A549 (cell line): ENCODE results near the gene RACGAP1. TPM values are rescaled to one million over a fixed set of nuclear protein-coding genes. Genes with fewer than 3 reads are reported as not detected.

Experiments used
- ATAC-seq, 2 experiments: fragments of 200-7000 bp in 1 of 2; fragments of >200 bp in 1 of 2; cut with Nextera tagmentation in 1 of 2; cut with Tn5 transposase in 1 of 2; 3 replicates each; pipeline versions ENCODE4 v1.8.0 to v1.9.1; 2018 to 2020; ENCODE audit warnings: mild to moderate bottlenecking in 1 of 2, moderate library complexity in 1 of 2
- CTCF ChIA-PET: fragments of 300-600 bp; sonication (Branson Sonifier 250); formaldehyde crosslinking; extraction: SDS; loops from one replicate; lab custom pipeline; 2021; ENCODE audit warnings: antibody characterized with exemption, inconsistent platforms; lab: Yijun Ruan, JAX
- POLR2A ChIA-PET: fragments of 350-600 bp; formaldehyde crosslinking; extraction: SDS; loops from one replicate; lab custom pipeline; 2021; ENCODE audit warnings: antibody characterized with exemption, inconsistent platforms; lab: Yijun Ruan, JAX
- DNase-seq, 2 experiments: peaks; one replicate each; pipeline versions ENCODE4 v3.0.0 to v3.0.0-alpha.2; 2011 to 2016; ENCODE audit warnings: low read depth in 1 of 2, low spot score in 1 of 2
- FAIRE-seq: peaks from 2 replicates; lab custom pipeline; 2011; peaks lifted over from hg19 to GRCh38; lab: Jason Lieb, UNC
- H3K27ac ChIP-seq, 2 experiments: fragments of >200 bp; sonication (Bioruptor Twin); formaldehyde crosslinking; 3 replicates each; pipeline ENCODE4 v1.5.1; 2016 to 2017
- H3K4me1 ChIP-seq: fragments of >200 bp; sonication (Bioruptor Twin); formaldehyde crosslinking; 3 replicates; pipeline ENCODE4 v1.6.1; 2016
- H3K4me2 ChIP-seq: fragments of >200 bp; sonication (Bioruptor Twin); formaldehyde crosslinking; 3 replicates; pipeline ENCODE4 v1.6.1; 2016
- H3K4me3 ChIP-seq: fragments of >200 bp; sonication (Bioruptor Twin); formaldehyde crosslinking; 3 replicates; pipeline ENCODE4 v1.5.1; 2016
- H3K9me3 ChIP-seq: fragments of >200 bp; sonication (Bioruptor Twin); formaldehyde crosslinking; 3 replicates; pipeline ENCODE4 v1.6.1; 2016
- ESRRA ChIP-seq: fragments of 150-350 bp; IDR thresholded peaks from 2 replicates; pipeline ENCODE4 v1.6.1; 2014; ENCODE audit warnings: mild to moderate bottlenecking, low read length, borderline replicate concordance
- GATA3 ChIP-seq: IDR thresholded peaks from 2 replicates; pipeline ENCODE4 v1.6.1; 2012; ENCODE audit warnings: borderline replicate concordance
- HOXB13 ChIP-seq: fragments of 250-450 bp; sonication (Bioruptor Pico); IDR thresholded peaks from 2 replicates; pipeline ENCODE4 v1.5.0; 2020; ENCODE audit warnings: low read depth, mild to moderate bottlenecking, moderate library complexity
- JUN ChIP-seq, 2 experiments: fragments of >200 bp; sonication (Bioruptor Twin); formaldehyde crosslinking; IDR thresholded peaks; 2 replicates in 1 of 2; 3 replicates in 1 of 2; pipeline ENCODE4 v1.6.1; 2016 to 2017
- JUNB ChIP-seq: fragments of >200 bp; sonication (Bioruptor Twin); formaldehyde crosslinking; IDR thresholded peaks from 2 replicates; pipeline ENCODE4 v1.6.1; 2016
- KDM5A ChIP-seq: fragments of 200-600 bp; sonication (generic); IDR thresholded peaks from 2 replicates; pipeline ENCODE4 v1.6.1; 2016; ENCODE audit warnings: antibody characterized with exemption, mild to moderate bottlenecking
- MAZ ChIP-seq: fragments of 150-350 bp; IDR thresholded peaks from 2 replicates; pipeline ENCODE4 v1.6.1; 2014; ENCODE audit warnings: antibody characterized with exemption, low read depth, low read length, borderline replicate concordance
- NPAS2 ChIP-seq: fragments of 250-450 bp; sonication (Bioruptor Pico); IDR thresholded peaks from 2 replicates; pipeline ENCODE4 v1.8.0; 2022; ENCODE audit warnings: mild to moderate bottlenecking, moderate library complexity, borderline replicate concordance
- PHF8 ChIP-seq: fragments of 200-600 bp; sonication (generic); IDR thresholded peaks from 2 replicates; pipeline ENCODE4 v1.6.1; 2016; ENCODE audit warnings: low read depth, mild to moderate bottlenecking, antibody characterized with exemption, moderate library complexity, borderline replicate concordance
- RAD21 ChIP-seq, 2 experiments: fragments of >200 bp in 1 of 2; sonication (Bioruptor Twin) in 1 of 2; formaldehyde crosslinking in 1 of 2; IDR thresholded peaks in 1 of 2; conservative IDR thresholded peaks in 1 of 2; 2 replicates in 1 of 2; 3 replicates in 1 of 2; pipeline ENCODE4 v1.6.1; 2012 to 2018; ENCODE audit warnings: inconsistent platforms in 1 of 2
- SREBF2 ChIP-seq: fragments of 450-650 bp; IDR thresholded peaks from 2 replicates; pipeline ENCODE4 v1.6.1; 2014; ENCODE audit warnings: mild to moderate bottlenecking, moderate library complexity
- ZNF302 ChIP-seq: fragments of 250-450 bp; sonication (Bioruptor Pico); IDR thresholded peaks from 2 replicates; pipeline ENCODE4 v1.9.0; 2021; ENCODE audit warnings: inconsistent platforms, mild to moderate bottlenecking, moderate library complexity
- WGBS: methylation state at CpG from one replicate; pipeline ENCODE4 v1.1.6; 2017; ENCODE audit errors: missing lambda C conversion rate; 5-methylcytosine and 5-hydroxymethylcytosine counted together
- polyA plus RNA-seq, 4 experiments: library from polyadenylated mRNA; depleted of rRNA in 3 of 4; stranded (reverse); fragments of >200 nt; fragmentation: RNase III in 1 of 4; extraction: RNeasy Plus Mini Kit Qiagen cat#74134 plus additional on column Dnase treatment in 1 of 4; gene quantifications; 2 replicates in 3 of 4; 3 replicates in 1 of 4; pipeline ENCODE4 v1.2.3, GENCODE V29; 2011 to 2017
- TF ChIP-seq, protein P1 (sequence below): fragments of 250-450 bp; sonication (Bioruptor Pico); IDR thresholded peaks from 2 replicates; pipeline ENCODE4 v1.5.0; 2021; ENCODE audit warnings: mild to moderate bottlenecking, moderate library complexity, borderline replicate concordance
- TF ChIP-seq, protein P2 (sequence below): IDR thresholded peaks from 2 replicates; pipeline ENCODE4 v1.6.1; 2012; ENCODE audit warnings: low read depth, borderline replicate concordance
- TF ChIP-seq, protein P3 (sequence below): IDR thresholded peaks from 2 replicates; pipeline ENCODE4 v1.6.1; 2012
- TF ChIP-seq, protein P4 (sequence below): fragments of 150-350 bp; IDR thresholded peaks from 2 replicates; pipeline ENCODE4 v1.6.1; 2014; ENCODE audit warnings: low read depth, mild to moderate bottlenecking, low read length
- TF ChIP-seq, protein P5 (sequence below): fragments of 250-450 bp; sonication (Bioruptor Pico); IDR thresholded peaks from 2 replicates; pipeline ENCODE4 v1.5.0; 2020; ENCODE audit warnings: low read depth, mild to moderate bottlenecking, moderate library complexity
- TF ChIP-seq, protein P6 (sequence below): fragments of 450-650 bp; IDR thresholded peaks from 2 replicates; pipeline ENCODE4 v1.6.1; 2014; ENCODE audit warnings: antibody characterized with exemption
- TF ChIP-seq, protein P7 (sequence below): fragments of >200 bp; sonication (Bioruptor Twin); formaldehyde crosslinking; IDR thresholded peaks from 2 replicates; pipeline ENCODE4 v1.6.1; 2016

The RACGAP1 gene
- polyA plus RNA-seq, 2 of the 4 experiments (the other 2 are of a cell fraction): 103 to 107 TPM

DNA sequence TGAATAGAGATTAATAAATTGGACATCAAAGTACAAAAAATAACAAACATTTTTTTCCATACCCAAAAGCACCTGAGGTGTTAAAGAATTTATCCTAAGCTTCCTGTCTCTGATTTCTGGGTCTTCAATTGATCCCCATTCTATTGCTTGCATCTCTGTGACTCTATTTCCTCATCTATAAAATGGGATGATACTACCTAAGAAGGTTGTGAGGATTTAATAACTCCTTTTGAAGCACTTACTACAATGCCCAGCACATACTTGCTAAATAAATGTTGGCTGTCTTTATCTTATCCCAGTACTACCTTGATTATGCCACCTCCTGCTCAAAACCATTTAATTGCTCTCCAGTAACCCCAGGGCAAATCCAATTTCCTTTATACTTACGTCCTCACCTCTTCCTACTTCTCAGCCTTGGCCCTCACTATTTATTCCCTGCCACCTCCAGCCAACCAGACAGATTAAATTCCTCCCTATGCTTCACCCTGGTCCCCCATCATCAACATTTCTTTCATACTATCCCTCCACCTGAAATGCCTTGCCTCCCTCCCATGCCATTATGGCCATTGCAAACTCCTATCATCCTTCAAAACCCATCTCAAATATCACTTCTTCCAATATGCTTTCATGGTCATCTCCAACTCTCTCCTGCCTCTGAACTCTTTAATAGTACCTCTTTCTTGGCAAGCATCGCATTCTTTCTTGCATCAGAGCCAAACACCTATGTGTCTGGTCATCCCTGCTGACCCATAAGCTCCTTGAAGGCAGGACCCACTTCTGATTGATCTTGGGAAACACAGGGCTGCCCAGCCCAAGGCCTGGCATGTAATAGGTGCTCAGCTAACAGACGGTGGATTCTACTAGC, 24.2 kb upstream of the RACGAP1 start:
- H3K4me2 ChIP-seq: no peak overlapping the region
- no peaks in the 10 kb centered on the region for H3K9me3 ChIP-seq
- ChIA-PET CTCF (interaction anchor here (0.6 to 8.0 kb wide), 13 partner anchors 10 to 702 kb away, joined by 3 to 173 read pairs (median 4); partner anchors contain the start of gene AQP5), POLR2A (no interaction called here)
- ATAC-seq (no peak), FAIRE-seq (no peak), DNase-seq (no peak)
- no peak for TF ChIP-seq ZNF302 (CRISPR knock-in tag)
- TF ChIP-seq GATA3: no peak
- TF ChIP-seq ESRRA: no peak
- TF ChIP-seq, protein P1, sequence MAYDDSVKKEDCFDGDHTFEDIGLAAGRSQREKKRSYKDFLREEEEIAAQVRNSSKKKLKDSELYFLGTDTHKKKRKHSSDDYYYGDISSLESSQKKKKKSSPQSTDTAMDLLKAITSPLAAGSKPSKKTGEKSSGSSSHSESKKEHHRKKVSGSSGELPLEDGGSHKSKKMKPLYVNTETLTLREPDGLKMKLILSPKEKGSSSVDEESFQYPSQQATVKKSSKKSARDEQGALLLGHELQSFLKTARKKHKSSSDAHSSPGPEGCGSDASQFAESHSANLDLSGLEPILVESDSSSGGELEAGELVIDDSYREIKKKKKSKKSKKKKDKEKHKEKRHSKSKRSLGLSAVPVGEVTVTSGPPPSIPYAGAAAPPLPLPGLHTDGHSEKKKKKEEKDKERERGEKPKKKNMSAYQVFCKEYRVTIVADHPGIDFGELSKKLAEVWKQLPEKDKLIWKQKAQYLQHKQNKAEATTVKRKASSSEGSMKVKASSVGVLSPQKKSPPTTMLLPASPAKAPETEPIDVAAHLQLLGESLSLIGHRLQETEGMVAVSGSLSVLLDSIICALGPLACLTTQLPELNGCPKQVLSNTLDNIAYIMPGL (CRISPR knock-in tag): no peak
- no peak for TF ChIP-seq JUN (IDR thresholded peaks at IDR 0.05)
- no peak for TF ChIP-seq NPAS2
- WGBS: 64% methylated on average over 3 of the region's 3 CpGs
- no peaks in the 10 kb centered on the region for H3K4me1 ChIP-seq
- H3K4me3 ChIP-seq: no peak overlapping the region
- no peak overlapping the region for H3K27ac ChIP-seq

DNA sequence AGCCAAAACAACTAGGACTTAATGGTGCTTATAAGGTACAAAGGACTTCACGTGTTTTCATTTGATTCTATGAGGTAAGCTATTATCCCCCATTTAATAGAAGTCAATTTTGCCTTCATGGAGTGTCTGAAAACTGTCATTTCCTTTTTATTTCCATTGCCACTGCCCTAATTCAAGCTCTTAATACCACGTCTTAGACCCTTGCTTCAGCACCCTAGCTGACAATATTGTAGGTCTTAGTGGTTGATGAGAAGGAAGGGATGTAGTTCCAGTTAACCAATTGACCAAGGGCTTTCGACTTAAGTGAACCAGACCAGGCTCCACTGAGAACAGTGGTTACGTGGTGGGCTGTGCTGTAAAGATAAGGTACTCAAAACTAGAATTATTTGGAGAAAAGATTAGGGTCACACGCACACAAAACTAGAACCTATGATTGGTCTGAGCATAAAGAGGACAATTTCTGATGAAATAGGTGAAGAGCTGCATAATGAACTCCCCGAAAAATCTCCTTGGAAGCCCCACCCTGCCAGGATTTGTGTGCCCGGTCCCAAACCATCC, 22.5 kb upstream of the RACGAP1 start:
- Histone ChIP-seq H3K4me3 (no peak overlapping the region), H3K9me3 (no peaks in the 10 kb centered on the region), H3K27ac (no peak overlapping the region), H3K4me2 (no peak overlapping the region), H3K4me1 (no peaks in the 10 kb centered on the region)
- 61% methylated on average over 7 of the region's 7 CpGs for WGBS
- no peak for ATAC-seq
- ChIA-PET CTCF (interaction anchor here (0.5 to 5.3 kb wide), 7 partner anchors 8 to 420 kb away, joined by 3 to 48 read pairs (median 4); no protein-coding TSS in a partner anchor), POLR2A (no interaction called here)
- DNase-seq: no peak
- TF ChIP-seq, protein P2, sequence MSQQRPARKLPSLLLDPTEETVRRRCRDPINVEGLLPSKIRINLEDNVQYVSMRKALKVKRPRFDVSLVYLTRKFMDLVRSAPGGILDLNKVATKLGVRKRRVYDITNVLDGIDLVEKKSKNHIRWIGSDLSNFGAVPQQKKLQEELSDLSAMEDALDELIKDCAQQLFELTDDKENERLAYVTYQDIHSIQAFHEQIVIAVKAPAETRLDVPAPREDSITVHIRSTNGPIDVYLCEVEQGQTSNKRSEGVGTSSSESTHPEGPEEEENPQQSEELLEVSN: no peak
- TF ChIP-seq, protein P3, sequence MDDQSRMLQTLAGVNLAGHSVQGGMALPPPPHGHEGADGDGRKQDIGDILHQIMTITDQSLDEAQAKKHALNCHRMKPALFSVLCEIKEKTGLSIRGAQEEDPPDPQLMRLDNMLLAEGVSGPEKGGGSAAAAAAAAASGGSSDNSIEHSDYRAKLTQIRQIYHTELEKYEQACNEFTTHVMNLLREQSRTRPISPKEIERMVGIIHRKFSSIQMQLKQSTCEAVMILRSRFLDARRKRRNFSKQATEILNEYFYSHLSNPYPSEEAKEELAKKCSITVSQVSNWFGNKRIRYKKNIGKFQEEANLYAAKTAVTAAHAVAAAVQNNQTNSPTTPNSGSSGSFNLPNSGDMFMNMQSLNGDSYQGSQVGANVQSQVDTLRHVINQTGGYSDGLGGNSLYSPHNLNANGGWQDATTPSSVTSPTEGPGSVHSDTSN: no peak
- TF ChIP-seq JUNB: no peak
- TF ChIP-seq, protein P4, sequence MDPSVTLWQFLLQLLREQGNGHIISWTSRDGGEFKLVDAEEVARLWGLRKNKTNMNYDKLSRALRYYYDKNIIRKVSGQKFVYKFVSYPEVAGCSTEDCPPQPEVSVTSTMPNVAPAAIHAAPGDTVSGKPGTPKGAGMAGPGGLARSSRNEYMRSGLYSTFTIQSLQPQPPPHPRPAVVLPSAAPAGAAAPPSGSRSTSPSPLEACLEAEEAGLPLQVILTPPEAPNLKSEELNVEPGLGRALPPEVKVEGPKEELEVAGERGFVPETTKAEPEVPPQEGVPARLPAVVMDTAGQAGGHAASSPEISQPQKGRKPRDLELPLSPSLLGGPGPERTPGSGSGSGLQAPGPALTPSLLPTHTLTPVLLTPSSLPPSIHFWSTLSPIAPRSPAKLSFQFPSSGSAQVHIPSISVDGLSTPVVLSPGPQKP: no peak
- TF ChIP-seq, protein P5, sequence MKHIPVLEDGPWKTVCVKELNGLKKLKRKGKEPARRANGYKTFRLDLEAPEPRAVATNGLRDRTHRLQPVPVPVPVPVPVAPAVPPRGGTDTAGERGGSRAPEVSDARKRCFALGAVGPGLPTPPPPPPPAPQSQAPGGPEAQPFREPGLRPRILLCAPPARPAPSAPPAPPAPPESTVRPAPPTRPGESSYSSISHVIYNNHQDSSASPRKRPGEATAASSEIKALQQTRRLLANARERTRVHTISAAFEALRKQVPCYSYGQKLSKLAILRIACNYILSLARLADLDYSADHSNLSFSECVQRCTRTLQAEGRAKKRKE (CRISPR knock-in tag): no peak
- FAIRE-seq: no peak

DNA sequence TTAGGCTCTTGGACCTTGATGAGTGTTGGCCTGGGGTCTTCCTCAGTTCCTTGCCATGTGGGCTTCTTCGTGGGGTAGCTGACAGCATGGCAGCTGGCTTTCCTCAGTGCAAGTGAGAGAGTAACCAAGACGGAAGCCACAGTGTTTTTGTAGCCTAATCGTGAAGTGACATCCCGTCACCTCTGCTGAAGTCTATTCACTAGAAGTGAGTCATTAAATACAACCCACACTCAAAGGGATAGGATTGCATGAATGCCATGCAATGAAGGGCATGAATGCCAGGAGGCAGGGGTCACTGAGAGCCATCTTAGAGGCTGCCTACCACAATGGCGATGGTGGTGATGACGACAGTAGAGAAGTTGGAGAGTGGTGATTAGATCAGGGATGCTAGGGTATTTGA, 18.6 kb upstream of the RACGAP1 start:
- TF ChIP-seq PHF8 (no peak), MAZ (no peak), HOXB13 (CRISPR knock-in tag) (no peak), RAD21 (conservative IDR thresholded peaks at IDR 0.05 in 1 of 2, IDR thresholded peaks at IDR 0.05 in 1 of 2) (no peak), KDM5A (no peak), SREBF2 (no peak)
- TF ChIP-seq, protein P6, sequence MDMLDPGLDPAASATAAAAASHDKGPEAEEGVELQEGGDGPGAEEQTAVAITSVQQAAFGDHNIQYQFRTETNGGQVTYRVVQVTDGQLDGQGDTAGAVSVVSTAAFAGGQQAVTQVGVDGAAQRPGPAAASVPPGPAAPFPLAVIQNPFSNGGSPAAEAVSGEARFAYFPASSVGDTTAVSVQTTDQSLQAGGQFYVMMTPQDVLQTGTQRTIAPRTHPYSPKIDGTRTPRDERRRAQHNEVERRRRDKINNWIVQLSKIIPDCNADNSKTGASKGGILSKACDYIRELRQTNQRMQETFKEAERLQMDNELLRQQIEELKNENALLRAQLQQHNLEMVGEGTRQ: no peak
- TF ChIP-seq, protein P7, sequence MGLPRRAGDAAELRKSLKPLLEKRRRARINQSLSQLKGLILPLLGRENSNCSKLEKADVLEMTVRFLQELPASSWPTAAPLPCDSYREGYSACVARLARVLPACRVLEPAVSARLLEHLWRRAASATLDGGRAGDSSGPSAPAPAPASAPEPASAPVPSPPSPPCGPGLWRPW: no peak
- TF ChIP-seq, protein P3: no peak
- no peak overlapping the region for H3K4me2 ChIP-seq
- no peak overlapping the region for H3K4me3 ChIP-seq
- ATAC-seq (no peak), FAIRE-seq (no peak), DNase-seq (no peak)
- 72% methylated on average over 6 of the region's 6 CpGs for WGBS
- POLR2A ChIA-PET: no interaction called here
- H3K4me1 ChIP-seq: no peaks in the 10 kb centered on the region
- H3K27ac ChIP-seq: no peak overlapping the region
- H3K9me3 ChIP-seq: no peaks in the 10 kb centered on the region
- CTCF ChIA-PET: interaction anchor here (1.0 to 10.7 kb wide), 7 partner anchors 12 to 177 kb away, joined by 4 to 185 read pairs (median 7); partner anchors contain the start of gene COX14
